ENCODE data around the gene TIMM8A.
"Not testable (repeated sequence)": the region's sequence is repeated elsewhere in the genome, so short reads cannot be mapped to it uniquely, and the experiment has no call there.

The TIMM8A gene

DNA sequence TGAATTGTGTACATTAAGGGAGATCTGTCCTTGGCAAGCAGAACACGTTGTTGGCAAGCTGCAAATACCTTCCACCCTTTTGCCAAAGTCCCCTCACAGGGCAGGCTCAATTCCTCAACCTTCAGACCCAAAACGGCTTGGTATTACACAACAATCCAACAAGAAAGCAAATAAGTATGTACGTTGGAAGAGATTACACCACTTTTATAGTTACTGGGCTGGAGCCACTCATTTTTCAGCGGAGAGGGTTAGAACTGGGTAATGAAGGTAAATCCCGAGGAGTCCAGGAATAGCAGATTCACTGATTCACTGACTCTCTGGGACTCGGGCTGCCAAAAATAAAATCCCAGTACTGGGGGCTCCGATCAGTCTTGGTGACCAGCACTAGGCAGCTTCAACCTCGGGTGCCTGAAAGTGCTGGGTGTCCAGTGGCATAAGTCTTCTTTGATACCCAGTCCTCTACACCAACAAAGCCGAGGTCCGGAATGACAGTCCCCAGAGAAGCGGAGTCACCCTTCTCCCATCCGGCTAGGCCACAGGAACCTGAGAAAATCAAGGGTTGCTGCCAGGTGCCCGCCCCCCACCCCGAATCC lies 587 bp downstream of the TIMM8A start:
- peak overlapping the region; percentile 80 for H3K4me3 ChIP-seq (ENCODE audit: low read depth, low read length)
- CTCF ChIA-PET, result no interaction called here
- TF ChIP-seq CTCF (IDR thresholded peaks at IDR 0.05; ENCODE audit: insufficient read depth, low read length, missing control alignments), result no peak
- no peak for DNase-seq (ENCODE audit: low read depth, low spot score)
- POLR2A ChIA-PET, result interaction anchor here (1.8 kb wide), 1 partner anchor 43 kb away, joined by 11 read pairs; the partner anchor contains the start of gene RPL36A

DNA sequence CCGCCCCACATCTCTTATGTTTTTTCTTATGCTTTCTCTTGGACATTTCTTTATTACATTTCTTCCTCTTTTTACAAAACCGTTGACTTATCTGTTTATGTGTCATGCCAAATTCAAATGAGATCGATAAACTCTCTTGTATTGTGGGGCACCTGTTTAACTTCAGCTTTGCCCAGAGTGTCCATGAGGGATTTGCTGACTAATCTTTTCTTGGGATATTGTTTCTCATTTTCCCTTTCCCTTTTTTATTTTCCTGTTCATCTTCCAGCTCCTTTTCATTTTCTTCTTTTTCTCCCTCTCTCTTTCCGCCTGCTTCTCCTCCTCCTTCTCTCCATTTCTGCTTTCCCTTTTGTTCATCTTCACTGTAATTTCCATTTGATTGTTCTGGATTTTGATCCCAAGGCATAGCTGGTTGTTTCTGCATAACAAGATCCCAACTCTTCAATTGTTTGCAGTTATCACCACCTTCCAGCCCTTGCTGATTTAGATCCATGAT lies 10.7 kb downstream of the TIMM8A start:
- TF ChIP-seq CTCF (IDR thresholded peaks at IDR 0.05; ENCODE audit: insufficient read depth, low read length, missing control alignments), result no peak
- no peak for DNase-seq (ENCODE audit: low read depth, low spot score)
- no peak overlapping the region for H3K4me3 ChIP-seq (ENCODE audit: low read depth, low read length)
- ChIA-PET POLR2A (no interaction called here), CTCF (no interaction called here)

DNA sequence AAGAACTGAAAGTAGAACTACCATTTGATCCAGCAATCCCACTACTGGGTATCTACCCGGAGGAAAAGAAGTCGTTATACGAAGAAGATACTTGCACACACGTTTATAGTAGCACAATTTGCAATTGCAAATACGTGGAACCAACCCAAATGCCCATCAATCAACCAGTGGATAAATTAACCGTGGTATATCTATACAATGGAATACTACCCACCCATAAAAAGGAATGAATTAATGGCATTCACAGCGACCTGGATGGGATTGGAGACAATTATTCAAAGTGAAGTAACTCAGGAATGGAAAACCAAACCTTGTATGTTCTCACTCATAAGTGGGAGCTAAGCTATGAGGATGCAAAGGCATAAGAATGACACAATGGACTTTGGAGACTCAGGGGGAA lies 14.2 kb downstream of the TIMM8A start:
- POLR2A ChIA-PET; H3K4me3 ChIP-seq (ENCODE audit: low read depth, low read length); CTCF ChIA-PET; DNase-seq (ENCODE audit: low read depth, low spot score): not testable (repeated sequence)

DNA sequence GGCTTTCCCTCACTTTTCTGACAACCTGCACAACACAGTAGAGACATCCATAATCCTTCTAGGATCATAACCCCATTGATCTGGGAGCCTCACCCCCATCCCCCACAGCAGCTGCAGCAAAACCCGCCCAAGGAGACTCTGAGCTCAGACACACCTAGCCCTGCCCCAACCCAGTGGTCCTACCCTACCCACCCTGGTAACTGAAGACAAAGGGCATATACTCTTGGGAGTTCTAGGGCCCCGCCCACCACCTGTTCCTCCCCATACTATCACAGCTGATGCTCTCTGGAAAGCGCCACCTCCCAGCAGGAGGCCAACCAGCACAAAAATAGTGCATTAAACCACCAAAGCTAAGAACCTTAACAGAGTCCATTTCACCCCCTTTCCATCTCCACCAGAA lies 21.9 kb downstream of the TIMM8A start:
- CTCF ChIA-PET; H3K4me3 ChIP-seq (ENCODE audit: low read depth, low read length); DNase-seq (ENCODE audit: low read depth, low spot score); POLR2A ChIA-PET: not testable (repeated sequence)

DNA sequence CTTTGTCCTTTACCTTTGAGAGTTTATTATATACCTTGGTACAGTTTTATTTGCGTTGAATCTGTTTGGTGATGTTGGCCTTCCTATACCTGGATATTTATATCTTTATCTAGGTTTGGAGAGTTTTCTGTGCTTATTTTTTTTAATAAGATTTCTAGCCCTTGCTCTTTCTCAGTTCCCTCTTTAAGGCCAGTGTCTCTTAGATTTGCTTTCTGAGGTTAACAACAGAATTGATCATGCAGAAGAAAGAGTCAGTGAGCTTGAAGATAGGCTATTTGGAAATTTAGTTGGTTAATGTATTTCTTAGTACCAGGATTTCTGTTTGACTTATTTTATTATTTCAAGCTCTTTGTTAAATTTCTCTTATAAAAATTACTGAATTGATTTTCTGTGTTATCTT lies 44.8 kb downstream of the TIMM8A start:
- CTCF ChIA-PET, result no interaction called here
- TF ChIP-seq CTCF (IDR thresholded peaks at IDR 0.05; ENCODE audit: insufficient read depth, low read length, missing control alignments), result no peak
- no peak for DNase-seq (ENCODE audit: low read depth, low spot score)
- POLR2A ChIA-PET, result no interaction called here
- H3K4me3 ChIP-seq (ENCODE audit: low read depth, low read length), result no peak overlapping the region

Data from AG04449 (cell line).